GM19463 (cell line): ENCODE results near the gene PRKAA2.

Experiments
- ATAC-seq: cut with Tn5 transposase; IDR thresholded peaks from one replicate; pipeline ENCODE4 v1.9.1; 2021; ENCODE audit warnings: mild to moderate bottlenecking, moderate library complexity; ENCODE audit not compliant: unreplicated experiment

The PRKAA2 gene

DNA sequence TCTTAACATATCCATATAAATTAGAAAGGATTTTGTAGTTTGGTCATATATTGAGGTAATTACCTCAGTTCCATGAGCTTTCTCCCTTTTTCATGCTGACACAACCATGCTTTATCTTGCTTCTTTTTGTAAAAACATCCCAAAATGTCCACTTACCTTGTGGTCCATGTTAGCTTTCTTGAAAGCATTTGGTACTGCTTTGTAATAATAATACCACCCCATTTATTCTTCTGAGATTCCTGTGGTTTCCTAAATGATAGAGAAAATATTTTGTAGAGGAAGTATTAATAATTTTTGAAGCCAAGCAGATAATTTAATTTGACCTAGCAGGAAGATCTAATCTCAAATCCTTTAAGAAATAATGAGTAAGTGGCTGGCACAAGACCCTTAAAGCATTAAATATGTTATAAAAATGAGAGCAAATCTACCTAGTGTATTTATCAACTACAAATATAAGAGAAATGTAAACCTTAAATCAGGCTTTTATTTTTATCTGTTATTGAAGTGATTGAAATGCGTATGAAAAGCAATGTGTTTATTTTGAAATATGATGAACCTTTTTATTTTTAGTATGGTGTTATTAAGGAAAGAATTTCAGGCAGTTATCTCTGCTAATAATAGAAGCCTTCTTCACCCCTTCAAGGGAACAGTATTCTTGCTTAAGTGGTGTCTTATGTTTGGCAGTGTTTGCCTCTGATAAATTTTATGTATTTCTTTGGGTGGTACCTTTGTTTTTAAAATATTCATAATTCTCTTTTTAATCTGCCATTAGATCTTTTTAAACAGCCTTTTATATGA is 9.2 kb downstream of the PRKAA2 start:
- no peak for ATAC-seq

DNA sequence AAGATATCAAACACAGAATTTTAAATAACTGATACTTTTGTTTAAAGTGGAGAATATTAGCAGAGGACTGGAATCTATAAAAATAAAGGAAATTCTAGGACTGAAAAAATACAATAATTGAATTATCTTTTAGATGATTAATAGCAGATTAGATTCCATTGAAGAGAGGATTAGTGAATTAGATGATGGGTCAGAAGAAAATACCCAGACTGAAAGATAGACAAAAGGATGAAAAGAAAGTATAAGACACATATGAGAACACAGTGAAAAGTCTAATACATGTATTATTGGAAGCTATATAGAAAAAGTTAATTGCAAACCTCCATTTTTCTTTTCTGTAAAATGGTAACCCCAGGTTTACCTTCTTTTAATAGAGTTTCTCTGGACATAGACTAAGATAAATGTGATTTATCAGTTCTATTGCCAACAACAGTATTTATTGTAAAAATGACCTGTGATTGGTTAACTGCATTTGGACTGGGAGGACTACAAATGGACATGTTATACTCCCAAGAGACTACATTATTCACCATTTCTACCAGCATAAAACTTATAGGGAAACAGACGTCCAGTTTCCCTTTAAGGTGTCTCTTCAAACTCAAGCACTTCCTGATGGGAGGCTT is 11.0 kb downstream of the PRKAA2 start:
- no peak for ATAC-seq

DNA sequence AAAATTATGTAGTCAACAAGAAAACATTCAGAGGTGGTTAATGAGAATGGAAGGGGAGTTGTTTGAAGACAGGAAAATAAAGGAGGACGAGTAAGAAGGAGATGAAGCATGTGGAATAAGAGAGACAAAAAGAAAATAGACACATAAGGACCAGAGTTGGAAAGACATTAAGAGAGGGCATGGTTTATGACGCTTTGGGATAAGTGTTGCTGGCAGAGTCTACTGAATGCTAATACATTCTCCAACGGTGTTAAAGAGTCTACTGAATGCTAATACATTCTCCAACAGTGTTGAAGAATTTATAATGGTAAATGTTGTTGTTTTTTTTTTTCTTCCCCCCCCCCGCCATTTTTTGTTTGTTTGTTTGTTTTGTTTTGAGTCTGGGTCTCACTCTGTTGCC is 13.1 kb downstream of the PRKAA2 start:
- no peak for ATAC-seq

DNA sequence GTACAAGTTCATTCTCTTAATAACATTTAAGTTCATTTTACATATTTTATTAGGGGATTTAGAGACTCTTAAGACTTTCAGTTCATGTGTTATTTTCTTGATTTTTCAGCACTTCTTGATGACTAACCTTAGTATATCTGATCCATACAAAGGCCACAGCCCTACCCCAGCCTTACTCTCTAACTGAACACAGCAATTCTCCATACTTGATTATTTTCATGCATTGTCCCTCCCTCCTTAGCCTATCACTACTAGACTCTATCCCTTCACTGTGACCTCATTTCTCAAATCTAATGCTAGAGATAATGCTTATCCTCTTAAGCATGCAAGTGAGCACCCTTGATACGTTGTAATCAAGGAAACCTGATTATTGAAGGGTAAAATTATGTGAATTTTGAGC is 15.2 kb downstream of the PRKAA2 start:
- no peak for ATAC-seq

DNA sequence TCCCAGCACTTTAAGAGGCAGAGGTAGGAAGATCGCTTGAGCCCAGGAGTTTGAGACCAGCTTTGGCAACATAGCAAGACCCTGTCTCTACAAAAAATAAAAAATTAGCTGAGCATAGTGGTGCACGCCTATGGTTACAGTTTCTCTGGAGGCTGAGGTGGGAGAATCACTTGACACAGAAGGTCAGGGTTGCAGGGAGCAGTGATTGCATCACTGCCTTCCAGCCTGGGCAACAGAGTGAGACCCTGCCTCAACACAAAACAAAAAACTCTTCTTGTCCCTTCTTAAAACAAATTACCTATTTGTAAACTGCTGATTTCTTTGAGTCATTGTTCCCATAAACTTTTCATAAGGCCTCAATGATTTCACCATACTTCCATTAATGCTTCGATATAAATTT is 18.7 kb downstream of the PRKAA2 start:
- no peak for ATAC-seq

DNA sequence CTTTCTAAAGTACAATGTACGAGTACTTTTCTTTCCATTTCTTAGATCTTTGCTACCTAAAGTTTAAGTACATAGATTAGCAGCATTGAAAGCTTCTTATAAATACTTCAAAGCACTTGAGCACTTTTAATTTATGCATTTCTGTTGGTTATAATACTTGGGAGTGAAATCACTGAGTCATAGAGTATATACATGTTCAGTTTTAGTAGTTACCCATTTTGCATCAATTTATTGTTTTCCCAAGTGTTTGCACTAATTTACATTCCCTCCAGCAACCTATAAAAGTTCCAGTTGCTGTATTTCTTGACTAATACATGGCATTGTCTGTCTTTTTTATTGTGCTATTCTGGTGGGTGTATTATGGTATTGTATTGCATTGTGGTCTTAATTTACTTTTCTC is 20.3 kb downstream of the PRKAA2 start:
- no peak for ATAC-seq

DNA sequence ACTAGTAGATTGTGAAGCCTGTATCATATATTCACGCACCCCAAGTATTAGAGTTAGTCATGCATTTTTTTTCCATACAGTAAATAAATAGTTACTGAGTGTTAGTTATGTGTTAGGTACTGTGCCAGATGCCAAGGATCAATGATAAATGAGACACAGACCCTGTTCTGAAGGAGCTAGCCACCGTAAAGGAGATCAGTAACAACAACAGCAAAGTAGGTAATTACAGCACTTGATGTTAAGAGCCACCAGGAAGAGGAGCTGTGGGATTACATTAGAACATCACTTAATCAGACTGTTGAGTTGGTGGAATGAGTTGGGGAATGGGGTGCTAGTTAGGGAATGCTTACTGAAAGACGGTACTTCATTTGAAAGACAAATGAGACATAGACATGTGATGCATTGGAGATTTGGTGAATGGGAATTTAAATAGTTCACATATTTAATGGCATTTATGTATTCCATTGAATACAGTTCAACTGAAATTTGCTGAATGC is 21.0 kb downstream of the PRKAA2 start:
- ATAC-seq = no peak

DNA sequence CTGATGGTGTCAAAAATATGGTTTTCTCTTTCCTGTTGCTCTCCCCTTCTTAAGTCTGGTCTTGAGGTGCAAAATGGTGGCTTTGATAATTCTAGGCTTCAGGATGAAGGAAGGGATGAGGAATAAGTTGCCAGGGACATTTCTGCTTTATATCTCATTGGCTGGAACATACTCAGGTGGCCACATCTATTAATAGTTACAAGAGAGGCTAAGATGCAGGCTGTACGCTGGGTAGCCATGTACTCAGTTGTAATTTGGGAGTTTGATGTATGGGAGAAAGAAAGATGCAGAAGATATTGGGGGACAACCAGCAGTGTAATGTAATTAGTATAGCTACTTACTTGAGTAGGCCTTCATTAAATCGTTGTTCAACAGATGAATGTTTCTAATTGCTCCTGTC is 25.2 kb downstream of the PRKAA2 start:
- no peak for ATAC-seq

DNA sequence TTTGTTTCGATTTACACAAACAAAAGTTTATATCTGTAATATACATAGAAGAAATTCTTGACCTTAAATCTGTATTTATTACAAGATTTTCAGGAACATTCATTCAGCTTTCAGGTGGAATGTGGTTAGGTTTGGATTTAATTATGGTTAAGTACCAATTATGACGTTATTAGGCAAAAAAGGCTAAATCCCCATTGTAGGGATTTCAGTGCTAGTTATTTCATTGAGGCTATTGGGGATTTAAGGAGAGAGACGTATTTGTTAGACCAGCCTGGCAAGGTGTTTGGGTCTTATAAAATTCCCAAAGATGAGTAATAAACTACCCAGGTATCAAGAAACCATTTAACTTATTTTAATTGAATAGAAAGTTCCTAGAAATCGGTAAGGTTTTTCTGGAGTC is 26.0 kb downstream of the PRKAA2 start:
- ATAC-seq = no peak

DNA sequence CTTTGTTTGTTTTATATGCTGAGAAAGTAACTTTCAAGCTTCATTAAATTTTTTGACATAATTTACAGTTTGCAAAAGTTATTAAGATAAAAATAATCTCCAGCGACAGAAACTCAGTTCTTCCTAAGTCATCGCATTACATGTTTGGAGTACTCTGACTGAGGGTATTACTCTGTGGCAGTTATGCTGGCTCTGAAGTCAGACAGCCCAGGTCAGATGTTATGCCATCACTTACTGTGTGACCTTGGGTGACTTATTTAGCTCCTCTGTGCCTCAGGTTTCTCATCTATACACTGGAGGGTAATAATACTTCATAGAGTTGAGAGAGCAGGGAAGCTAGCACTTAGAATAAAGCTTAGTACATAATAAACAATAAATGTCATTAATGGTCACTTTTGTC is 26.4 kb downstream of the PRKAA2 start:
- no peak for ATAC-seq

DNA sequence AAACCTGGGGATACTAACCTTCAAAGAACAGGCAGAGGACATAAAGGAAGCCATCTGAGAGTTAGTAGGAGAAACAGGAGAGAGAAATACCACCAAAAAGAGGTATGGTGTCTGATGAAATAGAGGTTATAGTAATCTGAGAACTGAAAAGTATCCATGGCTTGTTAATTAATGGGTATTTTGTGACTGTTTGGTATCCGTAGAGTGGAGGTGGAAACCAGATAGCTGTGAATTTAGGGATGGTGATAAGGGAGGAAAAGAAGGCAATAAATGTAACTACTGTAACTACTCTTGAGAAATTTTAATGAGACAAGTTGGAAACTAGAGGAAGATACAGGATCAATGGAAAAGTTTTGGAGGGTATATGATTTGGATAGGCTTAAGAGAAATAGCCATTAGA is 27.5 kb downstream of the PRKAA2 start:
- ATAC-seq = no peak

DNA sequence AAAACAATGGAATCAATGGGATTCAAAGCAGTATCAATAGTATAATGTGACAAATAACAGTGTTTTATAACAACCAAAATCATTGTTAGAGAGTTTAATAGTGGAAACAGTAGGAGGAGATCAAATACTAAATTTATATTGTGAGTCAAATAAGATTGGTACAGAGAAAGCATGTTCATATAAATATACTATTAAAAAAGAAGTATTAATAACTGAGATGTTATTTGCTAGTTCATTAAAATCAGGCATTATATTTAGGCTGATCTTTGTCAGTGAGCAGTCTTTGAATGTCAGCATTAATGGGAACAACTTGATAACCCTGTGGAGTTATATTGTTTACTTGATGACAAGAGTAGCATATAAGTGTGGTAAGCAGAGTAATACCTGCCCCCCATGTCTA is 30.6 kb downstream of the PRKAA2 start:
- ATAC-seq = no peak

DNA sequence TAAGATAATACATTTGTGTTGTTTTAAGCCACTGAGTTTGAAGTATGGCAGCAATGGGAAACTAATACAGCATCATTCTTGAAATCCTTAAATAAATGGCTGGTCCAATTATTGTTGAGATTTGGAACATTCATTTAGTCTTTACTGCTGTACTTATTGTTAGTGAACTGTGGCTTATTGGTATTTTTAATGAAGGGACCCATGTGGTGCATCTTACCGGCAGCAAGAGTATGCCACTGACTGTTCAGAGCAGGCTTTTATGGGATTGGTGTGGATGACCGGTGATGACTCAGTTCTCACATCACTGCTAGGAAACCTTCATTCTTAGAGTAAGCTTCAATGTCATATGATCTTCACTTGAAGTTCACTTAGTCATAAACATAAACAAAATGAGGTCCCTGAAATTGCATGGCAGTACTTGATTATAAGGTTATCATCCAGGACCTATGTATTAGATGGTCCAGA is 31.5 kb downstream of the PRKAA2 start:
- ATAC-seq = no peak

DNA sequence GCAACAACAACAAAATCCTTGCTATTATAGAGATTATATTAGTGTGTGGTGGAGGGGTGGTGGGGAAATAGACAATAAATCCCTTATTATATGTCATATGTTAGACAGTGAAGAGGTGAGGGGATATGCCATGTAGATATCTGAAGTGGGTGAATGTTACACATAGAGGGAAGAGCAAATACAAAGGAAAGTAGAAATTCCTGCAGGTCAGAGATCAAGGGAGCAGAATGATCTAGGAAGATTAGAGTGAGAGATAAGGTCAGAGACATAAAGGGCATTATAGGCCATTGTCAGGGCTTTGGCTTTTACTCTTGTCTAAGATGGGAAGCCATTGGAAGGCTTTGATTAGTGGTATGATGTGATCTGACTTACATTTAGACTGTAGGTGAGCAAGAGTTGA is 38.5 kb downstream of the PRKAA2 start:
- ATAC-seq = no peak

DNA sequence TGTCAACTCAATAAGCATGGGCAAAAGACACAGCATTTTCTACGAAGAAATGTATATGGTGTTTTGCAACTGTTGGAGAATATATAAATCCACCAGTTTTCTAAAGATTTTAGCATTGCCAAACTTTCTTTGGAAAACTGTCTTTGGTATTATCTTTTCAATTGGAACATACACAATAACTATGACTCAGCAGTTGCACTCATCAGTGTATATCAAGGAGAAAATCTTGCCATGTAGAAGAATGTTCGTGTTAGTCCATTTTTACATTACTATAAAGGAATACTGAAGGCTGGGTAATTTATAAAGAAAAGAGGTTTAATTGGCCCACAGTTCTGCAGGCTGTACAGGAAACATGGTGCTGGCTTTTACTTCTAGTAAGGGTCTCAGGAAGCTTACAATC is 41.1 kb downstream of the PRKAA2 start:
- ATAC-seq = no peak

DNA sequence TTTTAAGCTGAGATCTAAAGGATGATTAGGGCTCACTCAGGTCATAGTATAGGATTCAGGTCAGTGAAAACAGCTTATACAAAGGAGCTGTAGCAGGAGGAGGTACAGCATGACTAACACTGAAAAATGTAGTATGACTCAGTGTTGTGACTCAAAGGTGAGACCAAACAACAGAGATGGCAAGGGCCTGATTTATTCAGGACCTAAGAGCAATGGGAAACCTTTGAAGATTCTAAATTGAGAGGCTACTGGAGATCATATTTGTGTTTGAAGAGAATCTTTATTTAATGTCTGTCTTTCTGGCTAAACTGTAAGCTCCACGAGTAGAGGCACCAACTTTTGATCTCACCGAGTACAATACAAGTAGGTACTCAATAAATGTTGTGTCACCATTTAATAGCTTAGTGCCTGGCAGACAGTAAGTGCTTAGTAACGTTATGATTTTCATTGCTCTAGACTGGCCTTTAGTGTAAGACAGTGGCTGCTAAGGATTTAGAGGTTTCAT is 43.5 kb downstream of the PRKAA2 start:
- ATAC-seq = peak; percentile 83

DNA sequence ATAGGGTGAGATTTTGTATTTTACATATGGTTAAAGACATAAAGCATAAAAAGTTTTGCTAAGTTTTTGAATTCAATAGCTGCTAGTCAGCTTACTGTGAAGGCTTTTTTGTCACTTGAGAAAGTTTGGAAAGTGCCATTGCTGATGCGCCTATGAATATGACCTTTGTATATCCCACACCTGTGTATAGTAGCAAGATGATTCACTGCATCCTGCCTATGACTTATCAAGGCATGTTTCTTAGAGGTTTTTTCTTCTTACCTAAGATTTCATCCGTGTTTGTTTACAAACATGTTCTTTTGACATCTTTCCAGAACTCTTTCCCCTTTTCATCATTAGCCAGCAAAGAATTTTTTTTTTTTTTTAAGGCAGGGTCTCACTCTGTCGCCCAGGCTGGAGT is 51.5 kb downstream of the PRKAA2 start:
- no peak for ATAC-seq

DNA sequence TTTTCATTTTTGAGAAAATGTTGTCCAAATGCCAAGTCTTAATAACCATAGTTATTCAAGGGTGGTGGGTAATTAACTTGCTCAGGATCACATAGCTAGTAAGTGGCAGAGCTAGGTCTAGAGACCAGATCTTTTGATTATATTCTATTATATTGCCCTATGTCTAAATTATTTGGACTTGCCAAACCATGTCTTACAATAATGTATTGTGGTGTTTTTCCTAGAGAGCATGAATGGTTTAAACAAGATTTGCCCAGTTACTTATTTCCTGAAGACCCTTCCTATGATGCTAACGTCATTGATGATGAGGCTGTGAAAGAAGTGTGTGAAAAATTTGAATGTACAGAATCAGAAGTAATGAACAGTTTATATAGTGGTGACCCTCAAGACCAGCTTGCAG is 58.6 kb downstream of the PRKAA2 start:
- ATAC-seq = no peak

DNA sequence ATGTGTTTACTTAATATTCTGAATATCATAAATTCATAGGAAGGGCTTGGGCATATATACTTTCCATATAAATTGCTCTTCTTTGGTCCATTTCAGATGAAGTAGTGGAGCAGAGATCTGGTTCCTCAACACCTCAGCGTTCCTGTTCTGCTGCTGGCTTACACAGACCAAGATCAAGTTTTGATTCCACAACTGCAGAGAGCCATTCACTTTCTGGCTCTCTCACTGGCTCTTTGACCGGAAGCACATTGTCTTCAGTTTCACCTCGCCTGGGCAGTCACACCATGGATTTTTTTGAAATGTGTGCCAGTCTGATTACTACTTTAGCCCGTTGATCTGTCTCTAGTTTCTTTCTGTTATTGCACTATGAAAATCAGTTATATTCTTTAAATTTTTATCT is 62.3 kb downstream of the PRKAA2 start:
- ATAC-seq = no peak

DNA sequence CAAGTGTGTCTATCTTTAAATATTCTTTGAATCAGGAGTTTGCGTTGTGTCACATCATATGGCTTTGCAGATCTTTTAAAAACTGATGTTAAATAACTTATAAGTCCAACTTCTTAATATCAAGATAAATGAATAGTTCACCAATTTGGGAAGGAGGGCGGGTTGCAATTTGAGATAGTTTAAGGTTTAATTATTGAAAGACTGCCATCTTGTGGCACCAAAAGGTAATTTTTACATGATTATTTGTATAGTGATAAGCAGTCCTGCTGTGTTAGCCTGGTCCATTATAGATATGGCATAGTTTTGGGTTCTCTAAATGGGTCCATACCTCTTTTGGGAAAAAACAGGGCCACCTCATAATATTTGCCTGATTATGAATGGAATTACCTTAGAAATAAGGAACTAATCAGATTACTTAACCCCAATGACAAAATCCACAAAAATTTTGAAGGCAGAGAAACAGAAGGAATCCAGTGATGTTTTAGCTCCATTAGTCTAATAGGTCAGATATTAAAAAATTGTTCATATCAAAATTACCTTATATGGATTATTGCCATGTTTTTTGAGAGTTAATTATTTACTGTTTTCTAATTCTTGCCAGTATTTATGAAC is 64.3 kb downstream of the PRKAA2 start:
- no peak for ATAC-seq

DNA sequence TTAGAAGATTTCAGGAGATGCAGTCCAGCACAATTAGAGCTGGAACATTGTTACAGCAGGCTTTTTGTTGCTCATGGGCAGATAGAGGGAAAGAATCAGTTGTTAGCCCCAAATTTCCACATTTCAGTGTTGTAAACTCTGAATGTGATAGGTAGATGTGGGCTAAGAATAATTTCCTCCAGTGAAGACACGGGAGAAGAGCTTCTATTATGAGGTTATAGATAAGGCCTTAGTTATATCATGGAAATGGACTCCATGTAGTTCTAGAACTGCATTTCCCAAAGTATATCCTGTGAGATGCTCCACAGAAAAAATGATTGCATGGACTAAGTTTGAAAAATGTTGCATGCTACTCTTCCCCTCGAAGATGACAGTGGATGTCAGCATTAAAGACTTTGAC is 64.9 kb downstream of the PRKAA2 start:
- ATAC-seq = no peak

DNA sequence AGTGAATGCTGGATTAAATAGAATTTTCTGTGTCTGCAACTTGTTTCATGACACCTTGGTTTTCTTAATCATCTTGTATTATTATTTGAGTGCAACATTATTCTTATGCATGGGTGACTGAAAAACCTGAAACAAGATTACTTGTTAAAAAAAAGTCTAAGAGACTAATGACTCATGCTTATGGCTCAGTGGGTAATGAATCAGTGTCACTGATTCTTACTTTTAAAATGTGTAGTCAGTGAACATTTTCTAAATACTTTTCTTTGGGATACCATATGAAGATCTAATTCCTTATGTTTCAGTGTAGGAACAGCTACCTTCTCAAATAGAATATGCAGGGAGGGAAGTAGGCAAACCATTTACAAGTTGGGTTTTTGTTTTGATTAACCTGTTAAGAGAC is 65.5 kb downstream of the PRKAA2 start:
- no peak for ATAC-seq
